Sigmoid colon (tissue), 7 donors: ENCODE measurements around the gene PGAP3. TPM values are rescaled to one million over a fixed set of nuclear protein-coding genes. Genes with fewer than 3 reads are reported as not detected.

ENCODE experiments used
- DNase-seq: peaks from one replicate; pipeline ENCODE4 v3.0.0-alpha.2; 2019
- H3K27ac ChIP-seq, 4 donors: fragments of 200-600 bp; sonication (generic); one replicate each; pipeline ENCODE4 v1.5.1; 2016 to 2019; ENCODE audit warnings: mild to moderate bottlenecking in 1 of 4
- H3K27me3 ChIP-seq, 3 donors: fragments of 200-600 bp; sonication (generic); one replicate each; pipeline ENCODE4 v1.5.1; 2019; ENCODE audit warnings: mild to moderate bottlenecking in 1 of 3
- H3K36me3 ChIP-seq, 4 donors: fragments of 200-600 bp; sonication (generic); one replicate each; pipeline ENCODE4 v1.5.1; 2016 to 2019
- H3K4me1 ChIP-seq, 4 donors: fragments of 200-600 bp; sonication (generic); one replicate each; pipeline ENCODE4 v1.5.1; 2017 to 2019
- H3K4me3 ChIP-seq, 4 donors: fragments of 200-600 bp; sonication (generic); one replicate each; pipeline ENCODE4 v1.5.1; 2017 to 2019; ENCODE audit warnings: mild to moderate bottlenecking in 2 of 4, moderate library complexity in 1 of 4
- H3K9me3 ChIP-seq, 4 donors: fragments of 200-600 bp in 3 of 4; sonication (generic) in 3 of 4; one replicate each; pipeline versions ENCODE4 v1.5.1 to v1.6.1; 2013 to 2019
- EP300 ChIP-seq, 4 donors: sonication (generic); formaldehyde crosslinking; IDR thresholded peaks; one replicate each; pipeline ENCODE4 v1.6.1; 2017; ENCODE audit warnings: antibody characterized with exemption in 4 of 4
- POLR2A ChIP-seq, 2 donors: fragments of 450-650 bp; IDR thresholded peaks; one replicate each; pipeline ENCODE4 v1.6.1; 2016; ENCODE audit warnings: antibody characterized with exemption in 2 of 2, mild to moderate bottlenecking in 2 of 2, moderate library complexity in 2 of 2
- POLR2AphosphoS5 ChIP-seq, 4 donors: sonication (generic); formaldehyde crosslinking; IDR thresholded peaks; one replicate each; pipeline ENCODE4 v1.6.1; 2017; ENCODE audit warnings: antibody characterized with exemption in 4 of 4
- WGBS, 2 donors: extraction: QIAGEN DNeasy Blood & Tissue Kit; methylation state at CpG; one replicate each; pipeline ENCODE4 v1.1.7; 2013; 5-methylcytosine and 5-hydroxymethylcytosine counted together
- intact Hi-C: fragments of 100-400 bp; cut with DNase I; formaldehyde crosslinking; loops from one replicate; pipeline ENCODE4 v1.15.1; 2023
- polyA plus RNA-seq, 3 donors: library from polyadenylated mRNA; stranded (reverse); fragments of 200-250 nt; gene quantifications; one replicate each; pipeline ENCODE4 v1.2.3, GENCODE V29; 2013
- small RNA-seq, 3 donors: library from RNA; depleted of rRNA; stranded (forward); fragments of <200 nt; gene quantifications; one replicate each; pipeline ENCODE3, GENCODE V24; 2016
- total RNA-seq, 4 donors: library from RNA; depleted of rRNA; stranded (reverse); fragments of >200 nt; gene quantifications; one replicate each; pipeline ENCODE4 v1.1.0, GENCODE V29; 2016
- TF ChIP-seq, protein P1 (sequence below), 4 experiments: fragments of 450-650 bp in 3 of 4; fragments of 200-600 bp in 1 of 4; IDR thresholded peaks; one replicate each; pipeline ENCODE4 v1.5.1; 2016 to 2019; ENCODE audit warnings: antibody characterized with exemption in 4 of 4, mild to moderate bottlenecking in 3 of 4, moderate library complexity in 2 of 4
- donor health status: healthy with polysubstance abuse.
- donor health status: Bipolar disorder and iron deficiency.
- donor health status: healthy.

PGAP3 gene
- total and polyA plus RNA-seq, 7 donors: 6.9 to 29.6 (median 8.3) TPM

DNA sequence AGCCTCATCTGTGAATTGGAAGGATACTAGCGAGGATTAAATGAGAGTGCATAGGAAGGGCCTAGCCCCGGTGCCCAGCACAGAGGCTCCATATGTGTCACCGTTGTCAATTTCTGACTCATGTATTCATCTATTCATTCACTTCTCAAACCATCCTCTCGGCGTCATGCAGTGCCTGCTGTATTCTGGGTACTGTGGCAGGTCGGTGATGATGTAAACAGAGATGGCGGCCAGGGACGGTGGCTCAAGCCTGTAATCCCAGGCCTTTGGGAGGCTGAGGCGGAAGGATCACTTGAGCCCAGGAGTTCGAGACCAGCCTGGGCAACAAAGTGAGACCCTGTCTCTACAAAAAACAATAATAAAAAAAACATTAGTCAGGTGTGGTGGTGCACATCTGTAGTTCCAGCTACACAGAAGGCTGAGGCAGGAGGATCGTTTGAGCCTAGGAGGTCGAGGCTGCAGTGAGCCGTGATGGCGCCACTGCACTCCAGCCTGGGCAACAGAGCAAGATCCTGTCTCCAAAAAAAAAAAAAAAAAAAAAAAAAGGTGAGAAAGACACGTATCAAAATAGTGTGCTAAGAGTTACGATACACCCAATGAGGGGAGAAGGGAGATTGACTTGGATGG is 65.4 kb downstream of the PGAP3 start:
- H3K4me3 ChIP-seq: no peak overlapping the region
- no peak overlapping the region for H3K27ac ChIP-seq
- TF ChIP-seq POLR2A (IDR thresholded peaks at IDR 0.05): no peak
- TF ChIP-seq EP300 (IDR thresholded peaks at IDR 0.05): no peak
- TF ChIP-seq, protein P1, sequence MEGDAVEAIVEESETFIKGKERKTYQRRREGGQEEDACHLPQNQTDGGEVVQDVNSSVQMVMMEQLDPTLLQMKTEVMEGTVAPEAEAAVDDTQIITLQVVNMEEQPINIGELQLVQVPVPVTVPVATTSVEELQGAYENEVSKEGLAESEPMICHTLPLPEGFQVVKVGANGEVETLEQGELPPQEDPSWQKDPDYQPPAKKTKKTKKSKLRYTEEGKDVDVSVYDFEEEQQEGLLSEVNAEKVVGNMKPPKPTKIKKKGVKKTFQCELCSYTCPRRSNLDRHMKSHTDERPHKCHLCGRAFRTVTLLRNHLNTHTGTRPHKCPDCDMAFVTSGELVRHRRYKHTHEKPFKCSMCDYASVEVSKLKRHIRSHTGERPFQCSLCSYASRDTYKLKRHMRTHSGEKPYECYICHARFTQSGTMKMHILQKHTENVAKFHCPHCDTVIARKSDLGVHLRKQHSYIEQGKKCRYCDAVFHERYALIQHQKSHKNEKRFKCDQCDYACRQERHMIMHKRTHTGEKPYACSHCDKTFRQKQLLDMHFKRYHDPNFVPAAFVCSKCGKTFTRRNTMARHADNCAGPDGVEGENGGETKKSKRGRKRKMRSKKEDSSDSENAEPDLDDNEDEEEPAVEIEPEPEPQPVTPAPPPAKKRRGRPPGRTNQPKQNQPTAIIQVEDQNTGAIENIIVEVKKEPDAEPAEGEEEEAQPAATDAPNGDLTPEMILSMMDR (IDR thresholded peaks at IDR 0.05): no peak
- no peak for TF ChIP-seq POLR2AphosphoS5 (IDR thresholded peaks at IDR 0.05)
- no peak for DNase-seq
- intact Hi-C loops: loop anchor here (1.0 to 10.0 kb wide), 5 partner anchors 46 to 352 kb away; partner anchors contain the start of genes MIEN1 and PNMT
- H3K27me3 ChIP-seq: peaks cover 20 to 40% (median 29%) of the 10 kb centered on the region in 3 donors
- no peaks in the 10 kb centered on the region for H3K36me3 ChIP-seq
- H3K9me3 ChIP-seq: no peaks in the 10 kb centered on the region
- peaks cover 0 to 41% (median 33%) of the 10 kb centered on the region in 4 donors for H3K4me1 ChIP-seq
- WGBS, 2 donors: 59 to 60% methylated on average over 16 of the region's 16 CpGs

DNA sequence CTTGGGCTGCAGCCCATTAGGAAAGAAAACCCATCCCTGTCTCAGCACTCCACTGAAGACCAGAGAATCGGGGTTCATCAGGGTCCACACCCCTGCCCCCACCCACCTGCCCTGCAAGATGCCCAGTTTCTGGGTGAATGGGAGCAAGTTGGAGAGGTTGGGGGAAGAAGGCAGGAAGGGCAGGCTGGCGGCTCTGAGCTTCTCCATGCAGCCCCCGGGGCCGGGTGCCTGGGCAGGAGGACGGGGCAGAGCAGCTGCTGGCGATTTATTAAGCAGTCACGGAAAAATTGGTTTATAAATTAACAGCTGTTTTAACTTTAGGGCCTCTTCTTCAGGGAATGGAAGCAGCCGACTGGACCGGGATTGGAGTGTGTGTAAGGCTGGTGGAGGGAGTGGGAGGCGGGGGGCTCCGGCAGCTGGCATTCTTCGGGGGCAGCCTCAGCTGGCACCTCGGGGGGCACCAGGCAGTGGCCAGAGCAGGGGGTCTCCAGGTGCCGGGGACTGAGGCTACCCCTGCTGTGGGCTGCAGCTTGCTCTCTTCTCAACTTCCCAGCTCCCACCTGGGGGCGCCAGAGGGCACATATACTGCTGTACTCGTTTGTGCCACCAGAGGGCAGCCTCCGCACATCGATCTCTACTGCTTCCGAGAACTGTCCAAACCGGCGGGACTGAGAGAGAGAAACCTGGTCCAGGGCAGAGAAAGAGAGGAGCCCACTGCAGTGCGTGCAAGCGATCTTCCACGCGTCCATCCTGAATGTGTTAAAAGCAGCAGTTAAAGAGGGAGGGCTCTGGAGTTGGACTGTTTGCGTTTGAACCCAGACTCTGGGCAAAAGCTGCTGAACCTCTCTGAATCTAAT is 66.1 kb downstream of the PGAP3 start:
- 11% methylated on average over 26 of the region's 26 CpGs for WGBS, 2 donors
- DNase-seq: peak; percentile 93
- peaks cover 14 to 32% (median 22%) of the 10 kb centered on the region in 3 donors for H3K27me3 ChIP-seq
- no peaks in the 10 kb centered on the region for H3K36me3 ChIP-seq
- no peak overlapping the region for H3K27ac ChIP-seq
- no peaks in the 10 kb centered on the region for H3K9me3 ChIP-seq
- intact Hi-C loops: loop anchor here (1.0 to 10.0 kb wide), 4 partner anchors 47 to 353 kb away; partner anchors contain the start of genes MIEN1 and PNMT
- H3K4me1 ChIP-seq: peaks cover 0 to 38% (median 30%) of the 10 kb centered on the region in 4 donors
- H3K4me3 ChIP-seq: no peak overlapping the region
- TF ChIP-seq POLR2AphosphoS5 (IDR thresholded peaks at IDR 0.05) (peak in 1 of 4 donors; percentile 9), EP300 (IDR thresholded peaks at IDR 0.05) (no peak), POLR2A (IDR thresholded peaks at IDR 0.05) (no peak)
- TF ChIP-seq, protein P1 (IDR thresholded peaks at IDR 0.05): peak; percentile 99 to 100 (median 99)

Small RNA genes within 50 kb of the gene (small RNA-seq; reads per million reads assigned to genes)
- 0 to 0.29 (median 0.22) reads per million in 3 donors for gene MIR4728

Other genes with a start within 250 kb of the PGAP3 start
- gene MED1, start 236.8 kb downstream of the PGAP3 start, total RNA-seq: 10 to 100 TPM; 16.8 to 22.5 (median 20.4) TPM
- gene MED1, start 236.8 kb downstream of the PGAP3 start, polyA plus RNA-seq: 10 to 100 TPM in 1 of 3 donors, 1 to 10 TPM in 2; 4.2 to 18.6 (median 5.4) TPM
- 10 to 100 TPM; 24.3 to 46.0 (median 32.7) TPM for gene CDK12, start 226.6 kb downstream of the PGAP3 start, total RNA-seq
- gene CDK12, start 226.6 kb downstream of the PGAP3 start, polyA plus RNA-seq: 10 to 100 TPM in 1 of 3 donors, 1 to 10 TPM in 2; 5.4 to 24.2 (median 9.2) TPM
- under 1 TPM in 1 of 4 donors, not detected in 3; 0.33 TPM for gene NEUROD2, start 80.1 kb downstream of the PGAP3 start, total RNA-seq
- gene NEUROD2, start 80.1 kb downstream of the PGAP3 start, polyA plus RNA-seq: 1 to 10 TPM in 1 of 3 donors, under 1 TPM in 1, not detected in 1; 0.23 to 1.2 TPM
- 10 to 100 TPM in 1 of 4 donors, 1 to 10 TPM in 3; 4.2 to 12.1 (median 7.2) TPM for gene PPP1R1B, start 61.1 kb downstream of the PGAP3 start, total RNA-seq
- 100 to 1,000 TPM; 255 to 280 (median 273) TPM for gene PPP1R1B, start 61.1 kb downstream of the PGAP3 start, polyA plus RNA-seq
- 10 to 100 TPM; 35.3 to 44.1 (median 37.6) TPM for gene STARD3, start 50.9 kb downstream of the PGAP3 start, total RNA-seq
- 10 to 100 TPM; 21.0 to 59.2 (median 25.0) TPM for gene STARD3, start 50.9 kb downstream of the PGAP3 start, polyA plus RNA-seq
- under 1 TPM in 3 of 4 donors, not detected in 1; 0.49 to 0.71 (median 0.68) TPM for gene TCAP, start 22.7 kb downstream of the PGAP3 start, total RNA-seq
- gene TCAP, start 22.7 kb downstream of the PGAP3 start, polyA plus RNA-seq: 1 to 10 TPM; 1.4 to 3.5 (median 3.0) TPM
- 1 to 10 TPM; 2.8 to 5.4 (median 5.1) TPM for gene PNMT, start 19.6 kb downstream of the PGAP3 start, total RNA-seq
- gene PNMT, start 19.6 kb downstream of the PGAP3 start, polyA plus RNA-seq: 1 to 10 TPM; 1.2 to 2.4 (median 1.8) TPM
- gene ERBB2, start 12.0 kb upstream of the PGAP3 start, total RNA-seq: 10 to 100 TPM; 16.9 to 26.3 (median 22.5) TPM
- 10 to 100 TPM; 11.8 to 58.9 (median 21.0) TPM for gene ERBB2, start 12.0 kb upstream of the PGAP3 start, polyA plus RNA-seq
- gene MIEN1, start 42.5 kb upstream of the PGAP3 start, total RNA-seq: 10 to 100 TPM; 52.4 to 65.5 (median 54.8) TPM
- 100 to 1,000 TPM in 2 of 3 donors, 10 to 100 TPM in 1; 86.3 to 226 (median 195) TPM for gene MIEN1, start 42.5 kb upstream of the PGAP3 start, polyA plus RNA-seq
- gene GRB7, start 49.9 kb upstream of the PGAP3 start, total RNA-seq: under 1 TPM in 1 of 4 donors, not detected in 3; under 0.01 TPM
- 10 to 100 TPM; 13.2 to 17.9 (median 13.2) TPM for gene GRB7, start 49.9 kb upstream of the PGAP3 start, polyA plus RNA-seq
- gene IKZF3, start 176.3 kb upstream of the PGAP3 start, total RNA-seq: 1 to 10 TPM in 1 of 4 donors, under 1 TPM in 3; under 0.01 to 1.5 (median 0.34) TPM
- gene IKZF3, start 176.3 kb upstream of the PGAP3 start, polyA plus RNA-seq: 10 to 100 TPM in 1 of 3 donors, under 1 TPM in 2; 0.23 to 12.3 (median 0.60) TPM
- gene ZPBP2, start 180.1 kb upstream of the PGAP3 start, total RNA-seq: not detected
- under 1 TPM in 1 of 3 donors, not detected in 2; 0.03 TPM for gene ZPBP2, start 180.1 kb upstream of the PGAP3 start, polyA plus RNA-seq
- gene GSDMB, start 230.6 kb upstream of the PGAP3 start, total RNA-seq: 10 to 100 TPM in 1 of 4 donors, 1 to 10 TPM in 3; 2.0 to 22.7 (median 4.8) TPM
- 100 to 1,000 TPM in 1 of 3 donors, 10 to 100 TPM in 2; 50.5 to 133 (median 94.8) TPM for gene GSDMB, start 230.6 kb upstream of the PGAP3 start, polyA plus RNA-seq
- 10 to 100 TPM; 39.8 to 55.7 (median 51.8) TPM for gene ORMDL3, start 239.5 kb upstream of the PGAP3 start, total RNA-seq
- gene ORMDL3, start 239.5 kb upstream of the PGAP3 start, polyA plus RNA-seq: 10 to 100 TPM; 39.0 to 72.9 (median 43.9) TPM
- not detected for gene LRRC3C, start 239.7 kb upstream of the PGAP3 start, total RNA-seq
- gene LRRC3C, start 239.7 kb upstream of the PGAP3 start, polyA plus RNA-seq: under 1 TPM in 1 of 3 donors, not detected in 2; 0.07 TPM